Activated CD4-positive, alpha-beta T cell treated with anti-CD3 and anti-CD28 coated beads for 36 hours (primary cell): ENCODE measurements around the gene TCFL5. TPM values are rescaled to one million over a fixed set of nuclear protein-coding genes. Genes with fewer than 3 reads are reported as not detected.

ENCODE experiments used
- ATAC-seq: fragments of 200-7000 bp; cut with Tn5 transposase; one replicate; pipeline ENCODE4 v1.10.0; 2021; ENCODE audit warnings: mild to moderate bottlenecking, moderate library complexity
- CTCF ChIA-PET: fragments of 350-600 bp; sonication (Branson Sonifier 250); formaldehyde crosslinking; loops from one replicate; lab custom pipeline; 2021; ENCODE audit warnings: antibody characterized with exemption; lab: Charles Lee
- POLR2A ChIA-PET: fragments of 350-600 bp; sonication (Branson Sonifier 250); formaldehyde crosslinking; loops from one replicate; lab custom pipeline; 2021; ENCODE audit warnings: antibody characterized with exemption, inconsistent platforms; lab: Charles Lee
- DNase-seq: peaks from one replicate; pipeline ENCODE4 v3.0.0-alpha.2; 2020
- H3K27ac Mint-ChIP-seq: one replicate; pipeline ENCODE4 v1.8.0; 2021; ENCODE audit warnings: mixed read lengths
- H3K27me3 Mint-ChIP-seq: one replicate; pipeline ENCODE4 v1.8.0; 2021; ENCODE audit warnings: mixed read lengths
- H3K36me3 Mint-ChIP-seq: one replicate; pipeline ENCODE4 v1.8.0; 2021; ENCODE audit warnings: low read depth, mixed read lengths
- H3K4me1 Mint-ChIP-seq: one replicate; pipeline ENCODE4 v1.8.0; 2021; ENCODE audit warnings: mixed read lengths
- H3K4me3 Mint-ChIP-seq: one replicate; pipeline ENCODE4 v1.8.0; 2021; ENCODE audit warnings: mild to moderate bottlenecking, moderate library complexity, mixed read lengths
- H3K9me3 Mint-ChIP-seq: one replicate; pipeline ENCODE4 v1.8.0; 2021; ENCODE audit warnings: low read depth, mixed read lengths
- intact Hi-C, 2 experiments: fragments of 100-400 bp; cut with DNase I in 1 of 2; cut with micrococcal nuclease in 1 of 2; formaldehyde crosslinking; loops; one replicate each; pipeline versions ENCODE4 v1.14.2 to v1.15.1; 2022 to 2024; cut with DNase I, micrococcal nuclease
- total RNA-seq, 2 experiments: library from RNA; stranded (reverse); gene quantifications; one replicate each; pipeline ENCODE4 v1.2.3, GENCODE V29; 2021

The TCFL5 gene
- total RNA-seq, 2 experiments from 2014 or later: 5.2 to 6.6 TPM

- H3K9me3 Mint-ChIP-seq: no peaks in the 10 kb centered on the region
- ChIA-PET CTCF (no interaction called here), POLR2A (no interaction called here)
- intact Hi-C loops: loop anchor here in 1 of 2 experiments (5.0 kb wide), 1 partner anchor 188 kb away; the partner anchor contains the start of gene BHLHE23
- H3K4me3 Mint-ChIP-seq: no peak overlapping the region
- no peak for DNase-seq
- no peaks in the 10 kb centered on the region for H3K36me3 Mint-ChIP-seq
- no peak for ATAC-seq
- H3K27ac Mint-ChIP-seq: no peak overlapping the region
- H3K4me1 Mint-ChIP-seq: peaks cover 9% of the 10 kb centered on the region
- H3K27me3 Mint-ChIP-seq: peaks cover 21% of the 10 kb centered on the region
These were observed 42.8 kb downstream of the TCFL5 start for GRCh38 chr20:62818592-62819493.

- no peaks in the 10 kb centered on the region for H3K9me3 Mint-ChIP-seq
- CTCF ChIA-PET: no interaction called here
- DNase-seq (no peak), ATAC-seq (no peak)
- H3K4me3 Mint-ChIP-seq: no peak overlapping the region
- no peak overlapping the region for H3K27ac Mint-ChIP-seq
- POLR2A ChIA-PET: no interaction called here
- H3K36me3 Mint-ChIP-seq: no peaks in the 10 kb centered on the region
- intact Hi-C loops: loop anchor here in 1 of 2 experiments (5.0 kb wide), 1 partner anchor 189 kb away; the partner anchor contains the start of gene BHLHE23
- peaks cover 9% of the 10 kb centered on the region for H3K4me1 Mint-ChIP-seq
- peaks cover 21% of the 10 kb centered on the region for H3K27me3 Mint-ChIP-seq
These were observed 43.5 kb downstream of the TCFL5 start for GRCh38 chr20:62817975-62818591.

GRCh38 chr20:62816884-62817873, 44.4 kb downstream of the TCFL5 start, which contains the start of gene COL9A3:
TSS of gene COL9A3 (plus strand) at chr20:62817050. CDS start at chr20:62817065, 15 bp downstream.
- ATAC-seq (no peak), DNase-seq (peak; percentile 38)
- H3K36me3 Mint-ChIP-seq: no peaks in the 10 kb centered on the region
- POLR2A ChIA-PET: no interaction called here
- no peak within 1 kb of the TSS for H3K27ac Mint-ChIP-seq
- CTCF ChIA-PET: interaction anchor here (1.5 kb wide), 1 partner anchor 10 kb away, joined by 5 read pairs; no protein-coding TSS in a partner anchor
- intact Hi-C loops: loop anchor here in 1 of 2 experiments (5.0 kb wide), 1 partner anchor 190 kb away; the partner anchor contains the start of gene BHLHE23
- peaks cover 9% of the 10 kb centered on the region for H3K4me1 Mint-ChIP-seq
- no peak within 1 kb of the TSS for H3K4me3 Mint-ChIP-seq
- no peaks in the 10 kb centered on the region for H3K9me3 Mint-ChIP-seq
- H3K27me3 Mint-ChIP-seq: peaks cover 21% of the 10 kb centered on the region

- ChIA-PET CTCF (interaction anchor here (1.5 kb wide), 1 partner anchor 9 kb away, joined by 5 read pairs; no protein-coding TSS in a partner anchor), POLR2A (no interaction called here)
- intact Hi-C loops: loop anchor here in 1 of 2 experiments (5.0 kb wide), 1 partner anchor 191 kb away; the partner anchor contains the start of gene BHLHE23
- Mint-ChIP-seq H3K36me3 (peaks cover 3% of the 10 kb centered on the region), H3K9me3 (no peaks in the 10 kb centered on the region), H3K4me1 (peaks cover 9% of the 10 kb centered on the region), H3K27ac (no peak overlapping the region), H3K27me3 (peaks cover 21% of the 10 kb centered on the region), H3K4me3 (no peak overlapping the region)
- ATAC-seq (no peak), DNase-seq (peak; percentile 34)
These were observed 45.4 kb downstream of the TCFL5 start for GRCh38 chr20:62816031-62816883.

- ChIA-PET POLR2A (no interaction called here), CTCF (interaction anchor here (0.6 to 1.5 kb wide), 3 partner anchors 8 to 24 kb away, joined by 3 to 5 read pairs (median 3); no protein-coding TSS in a partner anchor)
These were observed 46.3 kb downstream of the TCFL5 start for GRCh38 chr20:62815066-62815991.

GRCh38 chr20:62814709-62815065, 46.9 kb downstream of the TCFL5 start:
- intact Hi-C loops: loop anchor here in 1 of 2 experiments (5.0 kb wide), 1 partner anchor 193 kb away; the partner anchor contains the start of gene BHLHE23

More at GRCh38 chr20:62815066-62815991, 46.3 kb downstream of the TCFL5 start:
- H3K9me3 Mint-ChIP-seq: no peaks in the 10 kb centered on the region
- intact Hi-C loops: loop anchor here in 1 of 2 experiments (5.0 kb wide), 1 partner anchor 192 kb away; the partner anchor contains the start of gene BHLHE23
- no peak overlapping the region for H3K27ac Mint-ChIP-seq
- peaks cover 21% of the 10 kb centered on the region for H3K27me3 Mint-ChIP-seq
- H3K4me3 Mint-ChIP-seq: no peak overlapping the region
- DNase-seq (no peak), ATAC-seq (peak; percentile 35)
- H3K36me3 Mint-ChIP-seq: peaks cover 3% of the 10 kb centered on the region
- H3K4me1 Mint-ChIP-seq: peaks cover 9% of the 10 kb centered on the region

GRCh38 chr20:62814060-62814708, 47.4 kb downstream of the TCFL5 start:
- H3K9me3 Mint-ChIP-seq: no peaks in the 10 kb centered on the region
- no peak overlapping the region for H3K4me3 Mint-ChIP-seq
- peaks cover 9% of the 10 kb centered on the region for H3K4me1 Mint-ChIP-seq
- H3K27ac Mint-ChIP-seq: no peak overlapping the region
- intact Hi-C loops: no loop called here
- POLR2A ChIA-PET: no interaction called here
- ATAC-seq (no peak), DNase-seq (no peak)
- CTCF ChIA-PET: interaction anchor here (0.6 kb wide), 1 partner anchor 18 kb away, joined by 3 read pairs; no protein-coding TSS in a partner anchor
- H3K36me3 Mint-ChIP-seq: peaks cover 8% of the 10 kb centered on the region
- H3K27me3 Mint-ChIP-seq: peaks cover 21% of the 10 kb centered on the region

More at GRCh38 chr20:62814709-62815065, 46.9 kb downstream of the TCFL5 start:
- Mint-ChIP-seq H3K27me3 (peaks cover 21% of the 10 kb centered on the region), H3K9me3 (no peaks in the 10 kb centered on the region), H3K27ac (no peak overlapping the region), H3K4me1 (peaks cover 9% of the 10 kb centered on the region), H3K4me3 (no peak overlapping the region), H3K36me3 (peaks cover 3% of the 10 kb centered on the region)
- POLR2A ChIA-PET: no interaction called here
- CTCF ChIA-PET: interaction anchor here (0.6 to 0.8 kb wide), 2 partner anchors 18 to 24 kb away, joined by 3 read pairs; no protein-coding TSS in a partner anchor
- ATAC-seq (no peak), DNase-seq (no peak)

- no peak for ATAC-seq
- POLR2A ChIA-PET: no interaction called here
- intact Hi-C loops: no loop called here
- H3K9me3 Mint-ChIP-seq: no peaks in the 10 kb centered on the region
- peaks cover 10% of the 10 kb centered on the region for H3K36me3 Mint-ChIP-seq
- H3K27me3 Mint-ChIP-seq: peaks cover 21% of the 10 kb centered on the region
- DNase-seq: no peak
- H3K4me3 Mint-ChIP-seq: no peak overlapping the region
- peaks cover 9% of the 10 kb centered on the region for H3K4me1 Mint-ChIP-seq
- CTCF ChIA-PET: no interaction called here
- H3K27ac Mint-ChIP-seq: no peak overlapping the region
These were observed 48.0 kb downstream of the TCFL5 start for GRCh38 chr20:62813588-62813987.

GRCh38 chr20:62812907-62813200, 48.8 kb downstream of the TCFL5 start:
- CTCF ChIA-PET: no interaction called here
- peaks cover 14% of the 10 kb centered on the region for H3K36me3 Mint-ChIP-seq
- H3K4me3 Mint-ChIP-seq: no peak overlapping the region
- no peak for ATAC-seq
- no peak overlapping the region for H3K27ac Mint-ChIP-seq
- H3K9me3 Mint-ChIP-seq: no peaks in the 10 kb centered on the region
- intact Hi-C loops: no loop called here
- POLR2A ChIA-PET: no interaction called here
- H3K27me3 Mint-ChIP-seq: peaks cover 16% of the 10 kb centered on the region
- peaks cover 14% of the 10 kb centered on the region for H3K4me1 Mint-ChIP-seq
- no peak for DNase-seq
